HT1080 (cell line): ENCODE data around the gene APOM. TPM values are rescaled to one million over a fixed set of nuclear protein-coding genes. Genes with fewer than 3 reads are reported as not detected.

Source experiments
- DNase-seq: peaks from one replicate; pipeline ENCODE4 v3.0.0-alpha.2; 2015; ENCODE audit warnings: low read depth
- small RNA-seq: library from RNA; depleted of rRNA; stranded (forward); fragments of <200 nt; gene quantifications from one replicate; pipeline ENCODE3, GENCODE V24; 2014
- total RNA-seq: library from RNA; depleted of rRNA; stranded (reverse); fragments of >200 nt; shearing (Covaris generic); gene quantifications from 2 replicates; pipeline ENCODE4 v1.2.3, GENCODE V29; 2014; rRNA removed

APOM gene
- total RNA-seq, 1 experiment from 2014 or later = 2.5 TPM

- DNase-seq = peak; percentile 97
These were observed 47.4 kb downstream of the APOM start, which contains the start of gene ABHD16A for GRCh38 chr6:31702819-31703716. TSS of gene ABHD16A (minus strand) at chr6:31703324. CDS start at chr6:31703281, 43 bp downstream.

- no peak for DNase-seq
These were observed 50.2 kb downstream of the APOM start for GRCh38 chr6:31705931-31706330.

- no peak for DNase-seq
These were observed 50.9 kb downstream of the APOM start, which contains the start of gene LY6G6F for GRCh38 chr6:31706599-31706998. TSS of gene LY6G6F (plus strand) at chr6:31706866. CDS start at chr6:31706907, 41 bp downstream.

- DNase-seq = no peak
These were observed 52.0 kb downstream of the APOM start for GRCh38 chr6:31707701-31708100.

Small RNA genes within 50 kb of the gene (small RNA-seq; reads per million reads assigned to genes)
- not detected for gene MIR4646
- not detected for gene MIR6832
- gene RF00019 = not detected
- 25.5 reads per million, percentile 93 among the genes with 10 or more reads in this experiment for gene SNORA38
- not detected for gene UQCRHP1

Other genes starting within 250 kb of the APOM start
- not detected in 2 replicates for gene MICB, start 157.7 kb upstream of the APOM start, total RNA-seq
- not detected in 2 replicates for gene MCCD1, start 126.9 kb upstream of the APOM start, total RNA-seq
- 856 and 950 TPM in 2 replicates for gene DDX39B, start 113.9 kb upstream of the APOM start, total RNA-seq
- 2.1 TPM in 2 replicates for gene ATP6V1G2, start 109.3 kb upstream of the APOM start, total RNA-seq
- gene NFKBIL1, start 108.3 kb upstream of the APOM start, total RNA-seq = 21.2 and 21.9 TPM in 2 replicates
- gene LTA, start 83.6 kb upstream of the APOM start, total RNA-seq = not detected in 2 replicates
- gene TNF, start 80.3 kb upstream of the APOM start, total RNA-seq = not detected in 2 replicates
- not detected in 2 replicates for gene LTB, start 73.5 kb upstream of the APOM start, total RNA-seq
- gene LST1, start 69.6 kb upstream of the APOM start, total RNA-seq = not detected in 2 replicates
- not detected in 2 replicates for gene NCR3, start 62.9 kb upstream of the APOM start, total RNA-seq
- gene AIF1, start 40.7 kb upstream of the APOM start, total RNA-seq = not detected in 2 replicates
- 93.0 and 115 TPM in 2 replicates for gene PRRC2A, start 35.2 kb upstream of the APOM start, total RNA-seq
- 196 and 211 TPM in 2 replicates for gene BAG6, start 3.2 kb upstream of the APOM start, total RNA-seq
- gene C6orf47, start 4.9 kb downstream of the APOM start, total RNA-seq = 21.8 and 22.8 TPM in 2 replicates
- 37.5 and 38.5 TPM in 2 replicates for gene GPANK1, start 9.1 kb downstream of the APOM start, total RNA-seq
- 272 and 357 TPM in 2 replicates for gene CSNK2B, start 10.2 kb downstream of the APOM start, total RNA-seq
- gene LY6G5B, start 14.1 kb downstream of the APOM start, total RNA-seq = 0.88 and 2.6 TPM in 2 replicates
- gene LY6G5C, start 25.2 kb downstream of the APOM start, total RNA-seq = 0.47 and 3.6 TPM in 2 replicates
- gene ABHD16A, start 47.4 kb downstream of the APOM start, total RNA-seq = 21.6 and 26.5 TPM in 2 replicates
- gene LY6G6F, start 51.0 kb downstream of the APOM start, total RNA-seq = not detected in 2 replicates
- gene LY6G6D, start 59.5 kb downstream of the APOM start, total RNA-seq = not detected in 2 replicates
- gene LY6G6C, start 65.9 kb downstream of the APOM start, total RNA-seq = not detected in 2 replicates
- gene MPIG6B, start 67.5 kb downstream of the APOM start, total RNA-seq = not detected in 2 replicates
- 36.0 and 36.2 TPM in 2 replicates for gene DDAH2, start 73.4 kb downstream of the APOM start, total RNA-seq
- gene CLIC1, start 80.6 kb downstream of the APOM start, total RNA-seq = 1,383 and 1,400 TPM in 2 replicates
- 9.5 and 10.2 TPM in 2 replicates for gene MSH5, start 84.1 kb downstream of the APOM start, total RNA-seq
- gene SAPCD1, start 106.8 kb downstream of the APOM start, total RNA-seq = 0.64 and 3.5 TPM in 2 replicates
- gene VWA7, start 121.4 kb downstream of the APOM start, total RNA-seq = 0.77 and 0.79 TPM in 2 replicates
- 63.0 and 76.4 TPM in 2 replicates for gene VARS1, start 139.9 kb downstream of the APOM start, total RNA-seq
- gene LSM2, start 151.1 kb downstream of the APOM start, total RNA-seq = 104 and 115 TPM in 2 replicates
- gene HSPA1L, start 159.4 kb downstream of the APOM start, total RNA-seq = 0.73 and 1.3 TPM in 2 replicates
- gene HSPA1A, start 159.6 kb downstream of the APOM start, total RNA-seq = 99.6 and 108 TPM in 2 replicates
- 134 and 135 TPM in 2 replicates for gene HSPA1B, start 171.8 kb downstream of the APOM start, total RNA-seq
- 46.3 and 49.5 TPM in 2 replicates for gene NEU1, start 206.9 kb downstream of the APOM start, total RNA-seq
- 0.45 TPM in 1 of 2 replicates, not detected in the other for gene SLC44A4, start 223.1 kb downstream of the APOM start, total RNA-seq
- gene EHMT2, start 241.8 kb downstream of the APOM start, total RNA-seq = 56.7 and 57.5 TPM in 2 replicates
- 10.8 and 15.1 TPM in 2 replicates for gene ZBTB12, start 246.2 kb downstream of the APOM start, total RNA-seq